SKM-1 treated with dmso at 0.1 percent for 144 hours (cell line): Measurements from ENCODE around the gene PBX2.
"Not testable (repeated sequence)": the region's sequence is repeated elsewhere in the genome, so short reads cannot be mapped to it uniquely, and the experiment has no call there.

Experiments
- DNase-seq: peaks from one replicate; lab custom pipeline; 2025; ENCODE audit not compliant: unreplicated experiment; lab: John Stamatoyannopoulos, UW

The PBX2 gene, protein sequence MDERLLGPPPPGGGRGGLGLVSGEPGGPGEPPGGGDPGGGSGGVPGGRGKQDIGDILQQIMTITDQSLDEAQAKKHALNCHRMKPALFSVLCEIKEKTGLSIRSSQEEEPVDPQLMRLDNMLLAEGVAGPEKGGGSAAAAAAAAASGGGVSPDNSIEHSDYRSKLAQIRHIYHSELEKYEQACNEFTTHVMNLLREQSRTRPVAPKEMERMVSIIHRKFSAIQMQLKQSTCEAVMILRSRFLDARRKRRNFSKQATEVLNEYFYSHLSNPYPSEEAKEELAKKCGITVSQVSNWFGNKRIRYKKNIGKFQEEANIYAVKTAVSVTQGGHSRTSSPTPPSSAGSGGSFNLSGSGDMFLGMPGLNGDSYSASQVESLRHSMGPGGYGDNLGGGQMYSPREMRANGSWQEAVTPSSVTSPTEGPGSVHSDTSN

DNA sequence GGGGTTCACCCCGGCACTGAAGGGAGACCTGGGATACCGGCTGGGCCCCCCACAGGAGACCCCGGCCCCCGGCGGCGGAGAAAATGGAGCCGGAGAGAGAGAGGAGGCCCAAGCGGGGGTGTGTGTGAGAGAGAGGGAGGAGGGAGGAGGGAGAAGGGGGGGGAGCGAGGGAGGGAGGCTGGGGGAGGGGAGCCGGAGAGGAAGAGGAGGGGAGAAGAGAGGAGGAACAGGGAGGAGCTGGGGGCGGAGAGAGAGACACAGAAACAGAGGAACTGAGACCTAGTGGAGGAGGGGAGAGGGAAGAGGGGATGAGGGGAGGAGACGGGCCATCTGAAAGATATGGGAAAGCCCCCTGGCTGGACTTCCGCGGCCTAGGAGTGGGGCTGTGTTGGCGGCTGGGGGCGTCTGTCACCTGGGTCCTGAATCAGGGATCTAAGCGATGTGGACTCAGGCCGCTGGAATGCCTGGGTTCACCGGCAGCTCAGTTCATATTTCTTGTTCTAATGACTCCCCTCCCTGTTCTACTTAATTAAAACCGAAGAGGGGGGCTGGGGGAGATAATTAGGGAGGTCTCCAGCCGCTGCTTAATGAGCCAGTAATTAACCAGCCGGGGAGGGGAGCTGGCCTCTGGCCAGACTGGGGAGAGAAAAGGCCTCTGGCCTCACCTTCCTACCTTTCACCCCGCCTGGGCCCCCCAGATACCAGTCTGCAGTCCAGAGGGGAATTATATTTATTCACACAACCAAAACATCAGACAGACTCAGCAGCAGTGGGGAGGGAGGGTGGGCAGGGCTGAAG lies at the start of gene PBX2:
PBX2 (minus strand) TSS at position 149 of the 798 bp plus-strand sequence. CDS start 287 bp downstream, outside the sequence.
- DNase-seq = peak; percentile 92

DNA sequence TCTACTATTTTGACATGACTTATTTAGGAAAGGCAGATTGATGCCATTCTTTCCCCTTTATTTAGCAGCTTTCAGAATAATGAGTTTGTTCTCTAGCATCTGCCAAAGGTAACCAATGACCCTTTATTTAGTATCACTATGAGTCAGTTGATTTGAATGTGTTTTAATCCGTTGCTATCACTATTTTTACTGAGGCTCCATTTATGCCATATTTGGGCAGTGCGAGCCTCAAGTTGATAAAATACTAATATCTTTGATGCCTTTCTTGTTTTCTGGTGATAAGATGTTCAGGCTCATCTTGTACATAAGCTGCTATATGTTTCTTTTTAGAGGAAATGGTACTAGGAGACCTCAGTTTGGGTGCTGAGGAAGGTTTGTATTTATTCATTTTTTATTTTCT lies 49.5 kb upstream of the PBX2 start:
- no peak for DNase-seq

DNA sequence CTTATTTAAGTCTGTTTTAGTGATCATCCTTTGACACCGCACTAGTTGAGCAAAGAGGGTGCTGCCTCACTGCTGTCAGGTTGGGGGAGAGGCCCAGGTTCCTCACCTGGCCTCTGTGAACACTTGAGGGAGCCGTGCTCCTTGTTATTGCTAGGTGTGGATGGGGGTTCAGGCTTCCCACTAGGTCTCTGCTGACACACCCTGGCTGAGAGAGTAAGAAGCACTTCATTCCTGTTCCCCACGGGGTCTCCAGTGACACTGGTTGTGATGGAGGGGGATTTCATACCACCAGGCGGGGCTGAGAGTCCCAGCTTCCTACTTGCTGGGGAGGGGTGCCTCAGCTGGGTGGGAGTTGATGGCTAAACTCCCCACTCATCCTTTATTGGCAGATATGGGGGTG lies 44.9 kb upstream of the PBX2 start:
- no peak for DNase-seq

DNA sequence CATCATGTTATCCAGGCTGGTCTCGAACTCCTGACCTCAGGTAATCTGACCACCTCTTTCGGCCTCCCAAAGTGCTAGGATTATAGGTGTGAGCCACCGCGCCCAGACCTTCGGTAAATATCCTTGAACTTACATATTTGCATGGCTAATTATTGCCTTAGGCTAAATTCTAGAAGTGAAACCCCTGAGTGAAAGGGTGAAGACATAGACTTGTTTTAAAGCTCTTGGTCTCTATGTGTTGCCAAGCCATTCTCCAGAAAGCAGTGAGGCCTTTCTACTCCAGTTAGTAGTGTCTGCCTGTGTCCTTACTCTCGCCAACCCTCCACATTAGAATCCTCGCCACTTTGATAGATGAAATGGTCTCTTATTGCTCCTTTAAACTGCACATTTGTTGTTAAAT lies 36.4 kb upstream of the PBX2 start:
- DNase-seq = no peak

DNA sequence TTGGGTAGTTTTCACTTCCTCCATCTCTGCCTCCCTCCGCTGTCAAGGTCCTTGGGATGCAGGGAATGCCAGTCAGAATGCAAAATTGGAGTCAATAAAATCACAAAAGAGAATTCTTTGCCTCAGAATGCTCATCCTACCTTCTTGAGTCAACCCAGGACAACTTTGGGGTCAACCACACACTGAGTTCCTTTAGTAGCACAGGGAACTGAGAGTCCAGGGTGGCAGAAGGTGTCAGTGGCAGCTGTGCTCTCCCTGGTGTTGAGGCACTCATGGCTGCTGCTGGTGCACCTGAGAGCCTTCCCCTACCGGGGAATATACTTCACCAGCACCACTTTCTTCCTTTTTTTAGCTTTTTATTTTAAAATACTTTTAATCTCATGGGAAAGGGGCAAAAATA lies 34.7 kb upstream of the PBX2 start:
- no peak for DNase-seq

DNA sequence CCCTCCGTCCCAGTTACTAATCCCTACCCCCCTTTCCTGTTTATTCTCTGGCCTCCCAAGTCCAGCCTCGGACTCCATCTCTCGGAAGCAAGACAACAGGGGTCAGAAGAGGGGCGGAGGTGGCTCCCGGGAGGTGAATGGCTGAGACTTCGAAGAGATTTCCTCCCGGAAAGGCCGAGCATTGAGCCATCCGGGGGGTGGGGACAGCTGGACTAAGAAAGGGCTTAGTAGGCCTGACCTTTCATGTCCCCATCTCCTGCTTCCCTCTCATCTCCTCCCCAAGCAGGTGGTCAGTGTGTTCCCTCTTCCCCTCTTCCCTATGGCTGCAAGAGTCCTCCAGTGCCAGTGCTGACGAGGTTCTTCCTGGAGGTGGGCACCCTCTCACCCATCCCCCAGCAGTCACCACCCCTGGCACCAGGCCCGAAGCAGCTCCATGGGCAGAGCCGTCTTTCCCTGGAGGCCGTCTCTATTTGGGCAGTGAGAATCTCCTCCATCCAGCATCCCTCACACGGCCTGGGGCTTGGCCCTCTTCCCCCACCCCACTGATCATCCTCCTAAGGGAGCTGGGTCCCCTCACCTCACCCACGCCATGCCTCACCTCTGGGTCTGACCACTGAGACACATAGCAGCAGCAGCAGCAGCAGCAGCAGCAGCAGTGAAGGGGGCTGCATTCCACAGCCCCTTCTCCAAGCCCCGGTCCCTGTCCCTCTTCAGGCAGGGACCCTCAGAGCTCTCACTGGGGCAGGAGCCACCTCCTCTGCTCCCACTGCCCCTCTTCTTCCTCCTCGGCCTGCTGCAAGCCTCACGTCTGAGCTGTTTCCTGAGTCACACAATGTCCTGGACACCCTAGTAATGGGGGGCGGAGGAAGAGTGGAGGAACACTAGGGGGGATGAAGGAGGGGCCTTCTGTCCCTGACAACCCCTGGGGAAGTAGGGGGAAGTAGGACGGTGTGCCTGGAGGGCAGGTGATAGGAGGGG lies 33.5 kb upstream of the PBX2 start, which contains the start of gene NOTCH4:
NOTCH4 (minus strand) TSS at position 810 of the 978 bp plus-strand sequence; CDS start at position 671, 139 bp downstream.
- no peak for DNase-seq

DNA sequence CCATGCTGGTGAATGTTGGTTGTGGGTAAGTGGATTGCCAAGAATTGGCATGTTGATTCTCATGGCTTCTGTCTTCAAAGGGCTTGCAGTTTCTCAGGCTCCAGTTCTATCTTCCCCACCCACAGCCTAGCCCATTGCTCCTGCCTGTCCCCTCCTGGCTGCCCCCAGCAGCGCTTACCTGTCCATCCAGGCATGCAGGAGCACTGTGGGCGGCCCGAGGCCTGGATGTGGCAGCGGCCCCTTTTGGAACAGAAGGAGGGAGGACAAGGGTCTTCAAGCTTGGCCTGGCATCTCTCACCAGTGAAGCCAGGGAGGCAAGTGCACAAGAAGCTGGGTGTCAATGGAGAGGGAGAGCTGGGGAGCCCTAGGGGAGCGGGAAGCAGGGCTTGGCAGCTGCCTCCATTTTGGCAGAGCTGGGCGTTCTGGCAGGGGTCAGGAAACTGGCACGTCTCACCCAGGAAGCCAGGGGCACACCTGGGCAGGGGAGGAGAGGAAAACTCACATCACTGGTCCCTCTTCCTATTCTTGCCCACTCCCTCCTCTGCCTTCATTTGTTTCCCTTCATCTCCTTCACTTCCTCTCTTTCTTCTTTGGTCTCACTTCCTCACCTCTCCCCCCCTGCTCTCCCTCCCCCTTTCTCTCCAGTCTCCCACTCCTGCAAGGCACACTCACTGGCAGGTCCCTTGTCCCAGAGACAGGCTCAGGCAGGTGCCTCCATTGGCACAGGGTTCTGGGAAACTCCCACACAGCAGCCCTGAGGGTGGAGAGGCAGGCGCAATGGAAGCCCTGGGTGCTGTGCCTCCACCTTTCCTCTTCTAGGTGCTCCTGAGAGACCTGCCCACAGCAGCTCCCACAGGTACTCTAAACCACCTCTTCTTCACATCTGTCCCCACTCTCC lies 32.6 kb upstream of the PBX2 start:
- DNase-seq = no peak

DNA sequence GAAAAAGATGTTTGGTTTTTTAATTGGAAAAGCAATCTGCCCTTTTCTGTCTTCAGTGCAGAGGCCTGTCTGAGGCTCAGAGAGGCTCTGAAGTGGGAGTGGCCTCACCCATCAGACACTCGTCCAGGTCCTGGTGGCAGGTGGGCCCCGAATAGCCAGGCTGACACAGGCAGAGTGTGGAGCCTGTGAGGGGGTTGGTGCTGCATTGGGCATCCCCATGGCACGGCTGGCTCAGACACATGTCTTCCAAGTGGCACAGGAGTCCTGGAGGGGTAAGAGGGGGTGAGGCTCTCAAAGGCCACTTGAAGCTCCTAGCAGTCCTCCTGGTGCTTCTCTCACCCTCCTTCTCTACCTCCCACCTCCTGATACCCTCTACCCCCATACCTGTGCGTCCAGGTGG lies 30.0 kb upstream of the PBX2 start:
- no peak for DNase-seq

DNA sequence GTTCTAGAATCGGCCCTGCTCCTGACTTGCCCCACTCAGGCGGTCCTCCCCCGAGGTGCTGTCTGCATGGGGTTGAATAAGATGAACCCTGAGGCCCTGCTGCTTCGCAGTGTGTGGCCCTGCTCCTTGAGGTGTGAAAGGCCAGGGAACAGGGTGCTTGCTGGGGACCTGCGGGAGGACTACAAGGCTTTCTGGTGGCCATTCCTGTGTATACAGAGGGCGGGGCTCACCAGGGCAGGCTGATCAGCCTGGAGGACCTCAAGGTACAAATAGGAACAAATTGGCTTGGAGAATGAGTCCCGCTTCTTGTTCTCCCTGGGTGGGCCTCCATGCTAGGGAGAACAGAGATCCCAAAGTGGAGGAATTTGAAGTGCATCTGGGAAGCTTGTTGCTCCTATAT lies 28.2 kb upstream of the PBX2 start:
- no peak for DNase-seq

DNA sequence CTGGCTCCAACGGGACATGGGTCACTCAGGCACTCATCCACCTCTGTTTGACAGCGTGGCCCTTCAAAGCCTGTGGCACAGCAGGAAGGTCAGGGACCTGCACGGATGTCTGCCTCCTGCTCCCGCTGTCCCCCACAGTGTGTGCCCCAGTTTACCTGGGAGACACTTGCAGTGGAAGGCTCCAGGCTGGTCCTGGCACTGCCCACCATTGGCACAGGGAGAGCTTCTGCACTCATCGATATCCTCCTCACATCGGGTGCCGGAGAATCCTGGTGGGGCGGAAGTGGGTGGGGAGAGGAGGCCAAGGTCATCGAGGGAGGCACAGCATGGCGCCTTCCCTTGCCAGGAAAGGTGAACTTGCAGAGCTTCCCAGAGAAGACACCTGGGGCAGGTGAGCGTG lies 27.0 kb upstream of the PBX2 start:
- no peak for DNase-seq

DNA sequence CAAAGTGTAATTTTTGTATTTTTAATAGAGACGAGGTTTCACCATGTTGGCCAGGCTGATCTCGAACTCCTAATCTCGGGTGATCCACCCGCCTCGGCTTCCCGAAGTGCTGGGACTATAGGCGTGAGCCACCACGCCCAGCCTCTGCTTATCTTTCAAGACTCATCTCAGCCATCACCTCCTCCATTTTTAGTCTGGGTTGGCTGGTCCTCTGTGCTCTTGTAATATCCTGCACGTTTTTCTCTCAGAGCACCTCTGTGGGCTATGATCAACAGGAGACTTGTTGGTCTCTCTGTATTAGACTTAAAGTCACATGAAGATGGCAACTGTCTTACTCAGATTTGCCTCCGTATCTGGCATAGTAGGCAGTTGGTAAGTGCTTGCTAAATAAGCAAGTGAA lies 26.3 kb upstream of the PBX2 start:
- no peak for DNase-seq

DNA sequence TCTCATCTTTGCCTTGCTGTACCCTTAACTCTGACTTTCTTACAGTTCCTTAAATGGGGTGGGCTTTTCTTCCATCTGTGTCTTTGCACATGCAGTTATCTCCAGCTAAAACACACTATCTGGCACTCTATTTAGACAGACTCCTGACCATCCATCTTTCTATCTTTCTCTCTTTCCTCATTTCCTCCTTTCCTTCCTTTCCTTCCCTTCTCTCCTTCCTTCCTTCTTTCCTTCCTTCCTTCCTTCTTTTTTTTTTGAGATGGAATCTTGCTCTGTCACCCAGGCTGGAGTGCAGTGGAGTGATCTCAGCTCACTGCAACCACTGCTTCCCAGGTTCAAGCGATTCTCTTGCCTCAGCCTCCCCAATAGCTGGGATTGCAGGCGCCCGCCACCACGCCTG lies 25.6 kb upstream of the PBX2 start:
- DNase-seq = no peak

DNA sequence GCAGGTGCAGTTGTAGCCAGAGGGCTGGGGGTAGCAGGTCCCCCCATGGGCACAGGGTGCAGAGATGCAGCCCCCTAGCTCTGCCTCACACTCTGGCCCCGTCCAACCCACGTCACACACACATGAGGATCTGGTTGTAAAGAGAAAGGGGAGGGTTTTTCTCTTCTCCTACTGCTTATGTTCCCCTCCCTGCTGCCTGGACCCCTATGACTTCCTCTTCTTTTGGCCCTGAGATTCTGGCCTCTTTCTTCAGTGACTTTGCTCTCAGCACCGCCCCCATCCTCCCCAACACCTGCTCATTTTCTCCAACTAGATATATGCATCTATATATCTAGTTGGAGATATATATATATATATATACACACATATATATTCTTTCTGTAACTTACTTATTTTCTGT lies 24.1 kb upstream of the PBX2 start:
- DNase-seq = peak; percentile 16

DNA sequence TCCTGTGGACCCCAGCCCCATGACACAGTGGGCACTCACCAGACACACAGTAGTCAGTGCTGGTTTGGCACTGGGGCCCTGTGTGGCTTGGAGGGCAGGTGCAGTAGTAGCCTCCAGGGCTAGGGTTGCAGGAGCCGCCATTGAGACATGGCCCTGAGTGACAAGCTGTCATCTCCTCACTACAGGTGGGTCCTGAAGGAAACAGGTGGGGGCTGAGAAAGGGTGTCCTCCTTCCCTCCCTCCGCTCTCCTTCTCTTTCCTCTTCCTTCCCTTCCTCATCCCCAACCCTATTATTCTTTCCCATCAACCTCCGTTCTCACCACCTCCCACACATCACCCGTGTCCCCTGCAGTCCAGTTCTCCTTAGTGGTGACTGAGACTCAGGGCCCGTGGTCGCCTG lies 23.6 kb upstream of the PBX2 start:
- no peak for DNase-seq

DNA sequence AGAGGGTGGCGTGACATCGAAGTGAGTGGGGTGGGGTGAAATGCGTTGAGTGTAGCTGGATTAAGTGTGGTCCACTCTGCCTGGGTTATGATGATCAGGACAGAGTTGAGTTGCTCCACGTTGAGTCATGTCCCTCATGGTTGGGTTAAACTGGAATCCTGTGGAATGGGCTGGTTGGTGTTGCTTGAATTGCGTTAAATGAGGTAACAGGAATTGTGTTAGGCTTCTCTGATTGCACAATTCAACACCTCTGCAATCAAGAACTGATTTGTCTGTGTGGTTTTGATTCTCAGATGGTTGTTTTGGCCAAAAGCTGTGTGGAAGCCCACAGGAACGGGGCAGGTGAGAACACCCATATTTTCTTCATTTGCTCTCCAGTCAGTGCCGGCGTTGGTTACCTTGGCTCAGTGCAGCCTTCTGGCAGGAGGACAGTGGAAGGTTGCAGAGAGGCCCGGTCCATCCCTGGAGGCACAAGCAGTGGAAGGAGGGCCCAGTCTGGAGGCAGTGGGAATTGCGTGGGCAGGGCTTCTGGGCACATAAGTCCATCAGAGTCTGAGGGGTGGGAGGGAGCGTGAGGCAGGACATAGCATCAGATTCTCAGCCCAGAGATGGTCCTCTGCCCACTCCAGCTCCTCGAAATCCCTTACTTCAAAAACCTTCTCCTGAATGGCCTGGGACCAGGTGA lies 22.2 kb upstream of the PBX2 start:
- DNase-seq = no peak

DNA sequence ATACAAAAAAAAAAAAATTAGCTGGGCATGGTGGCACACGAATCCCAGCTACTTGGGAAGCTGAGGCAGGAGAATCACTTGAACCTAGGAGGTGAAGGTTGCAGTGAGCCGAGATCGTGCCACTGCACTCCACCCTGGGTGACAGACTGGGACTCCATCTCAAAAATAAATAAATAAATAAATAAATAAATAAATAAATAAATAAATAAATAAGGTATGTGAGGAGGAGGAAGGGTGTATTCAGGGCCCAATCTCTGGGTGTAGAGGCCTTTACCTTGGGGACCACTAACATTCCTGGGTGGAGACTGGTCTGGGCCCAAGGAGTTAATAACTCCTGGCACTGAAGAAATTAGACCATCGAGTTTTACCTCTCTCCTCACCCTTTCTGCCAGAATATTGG lies 21.4 kb upstream of the PBX2 start:
- not testable (repeated sequence) for DNase-seq

DNA sequence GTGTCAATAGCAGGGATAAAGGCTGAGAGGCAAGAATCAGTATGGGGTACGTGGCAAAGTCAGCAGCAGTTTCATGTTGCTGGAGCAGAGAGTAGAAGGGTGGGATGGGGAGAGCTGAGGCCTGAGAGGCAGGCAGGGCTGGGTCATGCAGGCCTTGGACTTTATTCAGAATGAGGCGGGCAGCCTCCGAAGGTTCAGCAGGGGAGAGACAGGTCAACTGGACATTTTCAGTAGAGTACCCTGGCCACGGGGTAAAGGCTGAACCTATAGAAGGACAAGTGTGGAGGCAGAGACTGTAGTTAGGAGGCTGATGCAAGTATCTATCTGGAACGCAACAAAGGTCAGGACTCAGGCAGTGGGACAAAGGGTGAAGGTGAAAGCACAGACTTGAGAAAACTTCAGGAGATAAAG lies 20.2 kb upstream of the PBX2 start:
- DNase-seq = no peak

DNA sequence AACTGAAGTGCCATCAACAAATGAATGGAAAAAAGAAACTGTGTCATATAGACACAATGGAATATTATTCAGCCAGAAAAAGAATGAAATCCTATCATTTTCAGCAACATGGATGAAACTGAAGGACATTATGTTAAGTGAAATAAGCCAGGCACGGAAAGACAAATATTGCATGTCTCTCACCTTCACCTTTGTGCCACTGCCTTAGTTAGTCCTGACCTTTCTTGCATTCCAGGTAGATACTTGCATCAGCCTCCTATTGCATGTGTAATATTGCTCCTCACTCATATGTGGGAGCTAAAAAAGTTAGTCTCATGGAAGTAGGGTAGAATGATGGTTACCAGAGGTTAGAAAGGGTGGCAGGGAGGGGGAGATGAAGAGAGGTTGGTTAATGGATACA lies 19.0 kb upstream of the PBX2 start:
- no peak for DNase-seq

DNA sequence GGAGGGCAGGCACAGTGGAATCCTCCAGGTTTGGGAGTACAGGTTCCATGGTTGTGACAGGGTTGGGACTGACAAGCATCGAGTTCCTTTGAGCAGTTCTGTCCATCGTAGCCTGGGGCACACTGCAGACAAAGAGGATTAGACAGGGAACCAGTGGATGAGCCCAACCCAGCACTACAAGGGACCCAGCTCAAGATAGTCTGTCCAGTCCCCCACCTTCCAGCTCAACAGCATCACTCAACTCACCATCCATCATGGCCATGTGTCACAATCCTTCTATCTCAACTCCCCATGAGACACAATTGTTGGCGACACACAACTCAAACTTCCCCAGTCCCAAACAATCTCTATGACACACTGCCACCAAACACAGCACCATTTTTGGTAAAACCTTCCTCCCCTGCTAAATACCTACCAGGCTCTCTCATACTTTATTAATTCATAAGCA lies 14.3 kb upstream of the PBX2 start:
- no peak for DNase-seq
